ENCODE data around the gene ZNF750.

ZNF750 gene

DNA sequence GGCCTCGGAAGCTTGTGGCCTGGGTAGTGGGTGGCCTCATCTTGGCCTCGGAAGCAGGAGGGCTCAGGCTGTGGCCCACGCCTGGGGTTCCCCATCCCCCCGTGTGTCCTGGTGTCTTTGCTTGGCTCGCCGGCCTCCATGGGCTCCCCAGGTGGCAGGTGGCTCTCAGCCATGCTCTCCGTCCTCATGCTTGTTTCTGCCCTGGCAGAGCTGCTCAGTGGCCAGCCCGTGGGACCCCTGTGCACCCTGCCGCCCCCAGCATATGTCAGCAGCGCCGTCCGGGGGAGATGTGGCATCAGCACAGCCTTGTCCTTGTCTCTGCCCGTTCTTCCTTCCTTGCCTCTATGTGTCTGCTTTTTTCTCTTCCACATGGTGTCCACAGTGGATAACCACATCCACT, 49.4 kb downstream of the ZNF750 start:
- TF ChIP-seq, protein P1, sequence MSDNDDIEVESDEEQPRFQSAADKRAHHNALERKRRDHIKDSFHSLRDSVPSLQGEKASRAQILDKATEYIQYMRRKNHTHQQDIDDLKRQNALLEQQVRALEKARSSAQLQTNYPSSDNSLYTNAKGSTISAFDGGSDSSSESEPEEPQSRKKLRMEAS (IDR thresholded peaks at IDR 0.05; ENCODE audit: low read depth, low read length): no peak
- TF ChIP-seq, protein P2, sequence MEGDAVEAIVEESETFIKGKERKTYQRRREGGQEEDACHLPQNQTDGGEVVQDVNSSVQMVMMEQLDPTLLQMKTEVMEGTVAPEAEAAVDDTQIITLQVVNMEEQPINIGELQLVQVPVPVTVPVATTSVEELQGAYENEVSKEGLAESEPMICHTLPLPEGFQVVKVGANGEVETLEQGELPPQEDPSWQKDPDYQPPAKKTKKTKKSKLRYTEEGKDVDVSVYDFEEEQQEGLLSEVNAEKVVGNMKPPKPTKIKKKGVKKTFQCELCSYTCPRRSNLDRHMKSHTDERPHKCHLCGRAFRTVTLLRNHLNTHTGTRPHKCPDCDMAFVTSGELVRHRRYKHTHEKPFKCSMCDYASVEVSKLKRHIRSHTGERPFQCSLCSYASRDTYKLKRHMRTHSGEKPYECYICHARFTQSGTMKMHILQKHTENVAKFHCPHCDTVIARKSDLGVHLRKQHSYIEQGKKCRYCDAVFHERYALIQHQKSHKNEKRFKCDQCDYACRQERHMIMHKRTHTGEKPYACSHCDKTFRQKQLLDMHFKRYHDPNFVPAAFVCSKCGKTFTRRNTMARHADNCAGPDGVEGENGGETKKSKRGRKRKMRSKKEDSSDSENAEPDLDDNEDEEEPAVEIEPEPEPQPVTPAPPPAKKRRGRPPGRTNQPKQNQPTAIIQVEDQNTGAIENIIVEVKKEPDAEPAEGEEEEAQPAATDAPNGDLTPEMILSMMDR (IDR thresholded peaks at IDR 0.05; ENCODE audit: low read depth, low read length): no peak
- no peak for TF ChIP-seq MYC (IDR thresholded peaks at IDR 0.05; ENCODE audit: low read depth, low read length)
- no peak for TF ChIP-seq POLR2A (IDR thresholded peaks at IDR 0.05; ENCODE audit: extremely low read depth, insufficient read length)
- no peak overlapping the region for H3K4me3 ChIP-seq (ENCODE audit: low read depth, low read length)
- DNase-seq (ENCODE audit: low read depth): no peak

DNA sequence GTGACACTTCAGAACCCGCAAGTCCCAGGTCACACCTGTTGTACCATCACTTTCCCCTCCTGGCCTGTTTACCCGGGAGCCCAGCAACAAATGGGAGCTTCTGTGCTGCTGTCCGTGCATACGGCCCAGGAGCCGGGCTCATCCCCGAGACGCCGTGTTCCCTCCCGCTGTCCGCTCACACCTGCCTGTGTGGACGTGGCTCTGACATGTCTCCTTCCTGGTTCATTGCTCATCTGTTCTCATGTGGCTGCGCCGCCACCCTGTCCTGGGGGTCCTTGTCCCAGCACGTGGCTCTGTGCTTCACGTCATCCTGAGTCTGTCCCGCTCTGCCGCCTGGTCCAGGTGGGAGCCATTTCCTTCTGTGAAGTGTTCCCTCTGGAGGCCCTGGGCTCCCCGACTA, 50.0 kb downstream of the ZNF750 start:
- TF ChIP-seq MYC (IDR thresholded peaks at IDR 0.05; ENCODE audit: low read depth, low read length): no peak
- TF ChIP-seq, protein P1 (IDR thresholded peaks at IDR 0.05; ENCODE audit: low read depth, low read length): no peak
- TF ChIP-seq POLR2A (IDR thresholded peaks at IDR 0.05; ENCODE audit: extremely low read depth, insufficient read length): no peak
- TF ChIP-seq, protein P2 (IDR thresholded peaks at IDR 0.05; ENCODE audit: low read depth, low read length): no peak
- no peak for DNase-seq (ENCODE audit: low read depth)
- H3K4me3 ChIP-seq (ENCODE audit: low read depth, low read length): no peak overlapping the region

DNA sequence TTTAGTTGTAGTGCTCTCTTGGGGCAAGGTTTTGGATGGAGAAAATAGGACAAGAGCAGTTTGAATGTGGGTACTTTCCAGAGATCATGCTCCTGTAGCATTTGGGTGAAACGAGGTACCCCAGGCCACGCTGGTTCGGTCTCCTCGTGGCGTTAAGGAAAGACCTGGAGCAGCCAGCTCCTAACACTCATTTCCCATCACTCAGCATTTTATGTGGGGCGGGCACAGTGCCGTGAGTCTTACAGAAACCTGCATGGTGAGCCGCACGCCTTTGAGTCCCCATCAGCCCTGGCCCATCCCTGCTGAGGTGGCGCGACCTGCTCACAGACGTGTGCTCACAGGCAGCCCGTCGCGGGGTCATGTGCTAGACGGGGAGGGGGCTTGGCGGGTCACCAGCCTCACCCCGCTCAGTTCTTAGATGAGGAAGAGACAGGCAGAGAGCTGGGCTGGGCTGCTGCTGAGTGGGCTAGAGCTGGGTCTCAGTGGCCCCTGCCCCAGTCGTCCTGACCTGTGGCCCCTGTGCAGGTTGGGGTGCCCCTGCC, 50.7 kb downstream of the ZNF750 start:
- H3K4me3 ChIP-seq (ENCODE audit: low read depth, low read length): no peak overlapping the region
- DNase-seq (ENCODE audit: low read depth): no peak
- TF ChIP-seq, protein P1 (IDR thresholded peaks at IDR 0.05; ENCODE audit: low read depth, low read length): no peak
- TF ChIP-seq, protein P2 (IDR thresholded peaks at IDR 0.05; ENCODE audit: low read depth, low read length): no peak
- TF ChIP-seq MYC (IDR thresholded peaks at IDR 0.05; ENCODE audit: low read depth, low read length) (no peak), POLR2A (IDR thresholded peaks at IDR 0.05; ENCODE audit: extremely low read depth, insufficient read length) (no peak)

DNA sequence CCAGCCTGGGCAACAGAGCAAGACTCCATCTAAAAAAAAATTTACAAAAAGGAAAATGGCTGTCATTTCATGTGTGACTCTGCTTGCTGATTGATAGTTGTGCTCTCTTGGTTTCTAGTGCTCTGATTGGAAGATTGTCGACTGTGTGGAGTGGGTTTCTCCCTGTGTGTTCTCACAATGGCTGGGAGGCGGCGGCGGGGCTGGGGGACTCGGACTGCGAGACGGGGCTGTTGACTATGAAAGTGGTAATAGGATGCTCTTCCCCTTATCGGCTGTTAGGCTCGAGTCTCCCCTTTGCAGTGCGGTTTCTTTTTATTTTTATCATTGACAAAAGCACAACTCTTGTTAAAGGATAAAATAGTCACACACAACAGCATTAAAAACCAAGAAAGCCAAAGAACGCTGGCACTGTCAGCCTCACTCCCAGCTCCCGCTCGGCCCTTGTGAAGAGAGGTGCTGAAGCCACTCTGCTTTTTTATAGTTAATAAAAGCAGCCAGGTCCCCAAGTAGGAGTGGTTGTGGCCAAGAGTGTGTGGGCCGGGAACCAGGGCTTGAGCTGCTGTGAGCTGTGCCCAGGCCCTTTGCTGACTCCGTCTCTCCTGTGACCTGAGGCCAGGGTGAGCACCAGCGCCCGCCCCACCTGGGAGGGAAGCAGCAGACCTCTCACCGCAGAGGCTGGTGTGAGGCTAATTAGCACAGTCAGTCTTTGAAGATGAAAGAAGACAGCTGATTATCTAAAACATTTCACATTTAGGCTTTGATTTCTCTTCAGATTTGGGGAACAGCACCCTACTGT, 51.4 kb downstream of the ZNF750 start:
- DNase-seq (ENCODE audit: low read depth): no peak
- TF ChIP-seq, protein P2 (IDR thresholded peaks at IDR 0.05; ENCODE audit: low read depth, low read length): no peak
- TF ChIP-seq POLR2A (IDR thresholded peaks at IDR 0.05; ENCODE audit: extremely low read depth, insufficient read length): no peak
- TF ChIP-seq, protein P1 (IDR thresholded peaks at IDR 0.05; ENCODE audit: low read depth, low read length): no peak
- TF ChIP-seq MYC (IDR thresholded peaks at IDR 0.05; ENCODE audit: low read depth, low read length): no peak

DNA sequence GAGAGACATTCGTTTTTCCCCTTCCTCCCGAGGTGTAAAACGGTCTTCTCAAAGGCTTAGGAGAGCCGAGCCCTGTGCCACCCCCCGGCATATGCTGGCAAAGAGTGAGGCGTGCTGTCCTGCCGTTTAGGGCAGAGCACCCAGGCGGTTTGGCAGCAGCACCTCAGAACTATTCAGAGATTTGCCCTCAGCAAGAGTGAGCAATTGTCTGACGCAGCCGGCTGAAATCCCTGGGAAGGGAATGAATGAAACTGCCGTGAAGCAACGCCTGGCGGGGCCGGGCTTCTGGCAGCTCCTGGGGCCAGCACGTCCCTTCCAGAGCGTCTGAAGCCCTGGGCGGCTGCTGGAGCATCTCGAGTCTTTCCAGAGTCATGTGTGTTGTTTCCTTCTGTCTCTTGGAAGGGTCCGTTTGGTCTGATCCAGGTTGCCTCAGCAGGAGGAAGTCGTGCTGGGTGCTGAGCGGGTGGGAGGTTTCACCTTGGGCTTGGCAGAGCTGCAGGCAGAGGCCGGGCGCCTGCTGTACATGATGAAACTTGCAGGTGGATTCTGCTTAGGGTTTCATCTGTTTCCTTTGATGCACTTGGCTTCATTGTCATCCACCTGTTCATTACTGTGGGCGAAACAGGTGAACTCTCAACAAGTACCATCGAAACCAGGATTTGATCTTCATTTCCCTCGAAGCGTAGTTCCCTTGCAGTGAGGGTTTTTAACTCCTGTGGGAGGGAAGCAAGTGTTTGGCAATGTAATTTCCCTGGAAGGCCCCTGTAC, 52.6 kb downstream of the ZNF750 start:
- no peak overlapping the region for H3K4me3 ChIP-seq (ENCODE audit: low read depth, low read length)
- DNase-seq (ENCODE audit: low read depth): no peak
- TF ChIP-seq, protein P1 (IDR thresholded peaks at IDR 0.05; ENCODE audit: low read depth, low read length): no peak
- TF ChIP-seq MYC (IDR thresholded peaks at IDR 0.05; ENCODE audit: low read depth, low read length) (no peak), POLR2A (IDR thresholded peaks at IDR 0.05; ENCODE audit: extremely low read depth, insufficient read length) (no peak)
- TF ChIP-seq, protein P2 (IDR thresholded peaks at IDR 0.05; ENCODE audit: low read depth, low read length): no peak

More for the DNA sequence above, 51.4 kb downstream of the ZNF750 start:
- H3K4me3 ChIP-seq (ENCODE audit: low read depth, low read length): no peak overlapping the region

All from NB4 (cell line).